Tibial nerve (tissue), 4 donors: Measurements from ENCODE around the gene CKM. TPM values are rescaled to one million over a fixed set of nuclear protein-coding genes. Genes with fewer than 3 reads are reported as not detected.

Experiments used
- DNase-seq, 2 donors: peaks; one replicate each; pipeline ENCODE4 v3.0.0-alpha.2; 2019; ENCODE audit warnings: low spot score in 2 of 2
- H3K27ac ChIP-seq, 4 donors: fragments of 200-600 bp; sonication (generic) in 3 of 4; one replicate each; pipeline ENCODE4 v1.5.1; 2017 to 2019; ENCODE audit warnings: mild to moderate bottlenecking in 1 of 4
- H3K27me3 ChIP-seq, 2 donors: fragments of 200-600 bp; sonication (generic) in 1 of 2; one replicate each; pipeline versions ENCODE4 v1.5.1 to v1.6.0; 2017 to 2019
- H3K36me3 ChIP-seq, 3 donors: fragments of 200-600 bp; sonication (generic); one replicate each; pipeline ENCODE4 v1.5.1; 2018 to 2019
- H3K4me1 ChIP-seq, 4 donors: fragments of 200-600 bp; sonication (generic) in 3 of 4; one replicate each; pipeline ENCODE4 v1.5.1; 2017 to 2019
- H3K4me3 ChIP-seq, 4 donors: fragments of 200-600 bp; sonication (generic) in 3 of 4; one replicate each; pipeline ENCODE4 v1.5.1; 2017 to 2019; ENCODE audit warnings: mild to moderate bottlenecking in 1 of 4, moderate library complexity in 1 of 4
- H3K9me3 ChIP-seq, 4 donors: fragments of 200-600 bp; sonication (generic) in 3 of 4; one replicate each; pipeline ENCODE4 v1.5.1; 2017 to 2019
- EP300 ChIP-seq, 2 donors: sonication (generic); formaldehyde crosslinking; IDR thresholded peaks; one replicate each; pipeline ENCODE4 v1.6.1; 2017; ENCODE audit warnings: antibody characterized with exemption in 2 of 2, mild to moderate bottlenecking in 1 of 2
- POLR2A ChIP-seq, 2 donors: fragments of 450-650 bp; IDR thresholded peaks; one replicate each; pipeline ENCODE4 v1.6.1; 2017; ENCODE audit warnings: antibody characterized with exemption in 2 of 2, mild to moderate bottlenecking in 2 of 2, moderate library complexity in 2 of 2
- WGBS, 2 donors: methylation state at CpG; one replicate each; pipeline ENCODE4 v1.1.5; 2018; 5-methylcytosine and 5-hydroxymethylcytosine counted together
- total RNA-seq, 4 donors: library from RNA; depleted of rRNA; stranded (reverse); fragments of >200 nt; gene quantifications; one replicate each; pipeline ENCODE4 v1.1.0, GENCODE V29; 2016
- TF ChIP-seq, protein P1 (sequence below), 5 experiments: fragments of 200-600 bp in 3 of 5; fragments of 450-650 bp in 2 of 5; sonication (generic) in 3 of 5; IDR thresholded peaks; one replicate each; pipeline ENCODE4 v1.5.1; 2016 to 2019; ENCODE audit warnings: antibody characterized with exemption in 5 of 5, mild to moderate bottlenecking in 3 of 5, moderate library complexity in 2 of 5

CKM gene
- total RNA-seq, 4 donors from 2014 or later: 0.30 to 1.3 TPM; not detected in 2

DNA sequence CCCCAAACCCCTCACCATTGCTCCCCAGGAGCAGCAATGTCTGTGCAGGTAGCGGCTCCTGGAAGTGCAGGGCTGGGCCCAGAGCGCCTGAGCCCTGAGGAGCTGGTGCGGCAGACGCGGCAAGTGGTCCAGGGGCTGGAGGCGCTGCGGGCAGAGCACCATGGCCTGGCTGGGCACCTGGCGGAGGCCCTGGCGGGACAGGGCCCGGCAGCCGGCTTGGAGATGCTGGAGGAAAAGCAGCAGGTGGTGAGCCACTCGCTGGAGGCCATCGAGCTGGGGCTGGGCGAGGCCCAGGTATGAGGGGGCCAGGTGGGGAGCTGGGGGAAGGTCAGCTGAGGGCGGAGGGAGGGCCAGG is 22.8 kb upstream of the CKM start:
- Histone ChIP-seq H3K4me3 (no peak overlapping the region), H3K27me3 (peaks cover 0 to 69% of the 10 kb centered on the region in 2 donors), H3K9me3 (no peaks in the 10 kb centered on the region), H3K36me3 (peaks cover 0 to 3% (median 0%) of the 10 kb centered on the region in 3 donors), H3K27ac (no peak overlapping the region), H3K4me1 (peaks cover 0 to 5% (median 0%) of the 10 kb centered on the region in 4 donors)
- 81 to 86% methylated on average over 12 to 15 of the region's 15 CpGs for WGBS, 2 donors
- DNase-seq: no peak
- TF ChIP-seq, protein P1, sequence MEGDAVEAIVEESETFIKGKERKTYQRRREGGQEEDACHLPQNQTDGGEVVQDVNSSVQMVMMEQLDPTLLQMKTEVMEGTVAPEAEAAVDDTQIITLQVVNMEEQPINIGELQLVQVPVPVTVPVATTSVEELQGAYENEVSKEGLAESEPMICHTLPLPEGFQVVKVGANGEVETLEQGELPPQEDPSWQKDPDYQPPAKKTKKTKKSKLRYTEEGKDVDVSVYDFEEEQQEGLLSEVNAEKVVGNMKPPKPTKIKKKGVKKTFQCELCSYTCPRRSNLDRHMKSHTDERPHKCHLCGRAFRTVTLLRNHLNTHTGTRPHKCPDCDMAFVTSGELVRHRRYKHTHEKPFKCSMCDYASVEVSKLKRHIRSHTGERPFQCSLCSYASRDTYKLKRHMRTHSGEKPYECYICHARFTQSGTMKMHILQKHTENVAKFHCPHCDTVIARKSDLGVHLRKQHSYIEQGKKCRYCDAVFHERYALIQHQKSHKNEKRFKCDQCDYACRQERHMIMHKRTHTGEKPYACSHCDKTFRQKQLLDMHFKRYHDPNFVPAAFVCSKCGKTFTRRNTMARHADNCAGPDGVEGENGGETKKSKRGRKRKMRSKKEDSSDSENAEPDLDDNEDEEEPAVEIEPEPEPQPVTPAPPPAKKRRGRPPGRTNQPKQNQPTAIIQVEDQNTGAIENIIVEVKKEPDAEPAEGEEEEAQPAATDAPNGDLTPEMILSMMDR (IDR thresholded peaks at IDR 0.05): no peak
- TF ChIP-seq POLR2A (IDR thresholded peaks at IDR 0.05) (no peak), EP300 (IDR thresholded peaks at IDR 0.05) (no peak)

- peaks cover 0 to 6% (median 0%) of the 10 kb centered on the region in 4 donors for H3K4me1 ChIP-seq
- DNase-seq: no peak
- no peak overlapping the region for H3K4me3 ChIP-seq
- H3K27me3 ChIP-seq: peaks cover 0 to 76% of the 10 kb centered on the region in 2 donors
- TF ChIP-seq, protein P1 (IDR thresholded peaks at IDR 0.05): no peak
- no peak for TF ChIP-seq POLR2A (IDR thresholded peaks at IDR 0.05)
- H3K36me3 ChIP-seq: no peaks in the 10 kb centered on the region
- no peak overlapping the region for H3K27ac ChIP-seq
- 39 to 49% methylated on average over 5 to 13 of the region's 15 CpGs for WGBS, 2 donors
- no peaks in the 10 kb centered on the region for H3K9me3 ChIP-seq
These were observed 22.2 kb upstream of the CKM start for GRCh38 chr19:45344621-45345505.

- Histone ChIP-seq H3K36me3 (no peaks in the 10 kb centered on the region), H3K27me3 (peaks cover 0 to 90% of the 10 kb centered on the region in 2 donors), H3K4me1 (peaks cover 0 to 14% (median 0%) of the 10 kb centered on the region in 4 donors), H3K9me3 (no peaks in the 10 kb centered on the region), H3K4me3 (no peak overlapping the region), H3K27ac (no peak overlapping the region)
- TF ChIP-seq EP300 (IDR thresholded peaks at IDR 0.05) (no peak), POLR2A (IDR thresholded peaks at IDR 0.05) (no peak)
- TF ChIP-seq, protein P1 (IDR thresholded peaks at IDR 0.05): no peak
- 70 to 73% methylated on average over 13 of the region's 13 CpGs for WGBS, 2 donors
- no peak for DNase-seq
These were observed 20.2 kb upstream of the CKM start for GRCh38 chr19:45342911-45343310.

DNA sequence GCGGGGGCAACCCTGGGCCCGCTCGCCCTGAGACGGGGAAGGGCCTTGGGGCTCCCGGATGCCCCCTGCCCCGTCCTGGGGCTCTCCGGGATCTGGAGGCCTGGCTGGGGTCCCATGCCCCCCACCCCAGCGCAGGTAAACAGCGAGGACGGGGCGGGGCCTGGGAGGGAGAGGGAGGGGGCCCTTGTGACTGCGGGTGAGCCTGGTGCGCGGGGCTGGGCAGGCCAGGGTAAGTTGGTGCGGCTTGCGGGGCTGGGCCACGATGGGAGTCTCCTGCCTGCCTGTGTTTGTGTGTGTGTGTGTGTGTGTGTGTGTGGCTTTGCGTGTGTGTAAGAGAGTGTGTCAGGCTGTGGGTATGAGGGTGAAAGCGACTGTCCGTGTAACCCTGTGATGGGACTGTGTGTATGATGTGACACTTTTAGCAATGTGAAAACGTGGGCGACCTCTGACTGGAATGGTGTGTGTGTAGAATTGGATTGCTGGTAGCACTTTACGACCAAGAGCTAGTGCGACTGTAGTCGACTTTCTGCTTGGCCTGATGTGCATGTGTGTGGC is 18.3 kb upstream of the CKM start:
- H3K27me3 ChIP-seq: peaks cover 0 to 71% of the 10 kb centered on the region in 2 donors
- WGBS, 2 donors: 13 to 17% methylated on average over 19 to 25 of the region's 25 CpGs
- H3K9me3 ChIP-seq: no peaks in the 10 kb centered on the region
- TF ChIP-seq, protein P1 (IDR thresholded peaks at IDR 0.05): no peak
- H3K4me3 ChIP-seq: peak overlapping the region in 2 of 4 donors; percentile 13 to 14
- H3K27ac ChIP-seq: no peak overlapping the region
- no peak for DNase-seq
- H3K36me3 ChIP-seq: no peaks in the 10 kb centered on the region
- H3K4me1 ChIP-seq: peaks cover 0 to 14% (median 0%) of the 10 kb centered on the region in 4 donors
